Astrocyte of the cerebellum (primary cell): ENCODE measurements around the gene PTGS2.
"Not testable (repeated sequence)": the region's sequence is repeated elsewhere in the genome, so short reads cannot be mapped to it uniquely, and the experiment has no call there.

Source experiments
- DNase-seq: peaks from one replicate; pipeline ENCODE4 v3.0.0-alpha.2; 2011; ENCODE audit warnings: low read depth
- H3K4me3 ChIP-seq: 2 replicates; pipeline ENCODE4 v1.5.1; 2011; ENCODE audit warnings: mild to moderate bottlenecking, low read depth, low read length, moderate library complexity
- CTCF ChIP-seq: IDR thresholded peaks from 2 replicates; pipeline ENCODE4 v1.5.1; 2012; ENCODE audit warnings: low read length, low read depth, moderate library complexity, mild to moderate bottlenecking; ENCODE audit errors: missing control alignments
- in situ Hi-C: cut with HindIII; loops from 2 replicates; pipeline ENCODE4 v1.10.0; 2017; ENCODE audit warnings: low sequenced_read_pairs

Gene PTGS2

GRCh38 chr1:186671136-186671825 lies 8.9 kb downstream of the PTGS2 start:
- no peak for DNase-seq
- TF ChIP-seq CTCF = no peak
- H3K4me3 ChIP-seq = no peak overlapping the region
- in situ Hi-C loops = no loop called here

GRCh38 chr1:186670297-186671135 lies 9.7 kb downstream of the PTGS2 start:
- in situ Hi-C loops = no loop called here
- TF ChIP-seq CTCF = no peak
- H3K4me3 ChIP-seq = no peak overlapping the region
- DNase-seq = no peak

GRCh38 chr1:186669784-186670183 lies 10.4 kb downstream of the PTGS2 start:
- in situ Hi-C loops, DNase-seq: not testable (repeated sequence)

GRCh38 chr1:186664217-186664616 lies 16.0 kb downstream of the PTGS2 start:
- in situ Hi-C loops, H3K4me3 ChIP-seq, DNase-seq: not testable (repeated sequence)

More at GRCh38 chr1:186669784-186670183, 10.4 kb downstream of the PTGS2 start:
- H3K4me3 ChIP-seq = not testable (repeated sequence)

GRCh38 chr1:186662752-186663151 lies 17.5 kb downstream of the PTGS2 start:
- TF ChIP-seq CTCF = no peak
- in situ Hi-C loops = no loop called here
- no peak for DNase-seq
- H3K4me3 ChIP-seq = no peak overlapping the region

- in situ Hi-C loops = no loop called here
- no peak for DNase-seq
Measured at GRCh38 chr1:186659890-186660341, 20.3 kb downstream of the PTGS2 start.

GRCh38 chr1:186658999-186659398 lies 21.2 kb downstream of the PTGS2 start:
- DNase-seq = no peak
- H3K4me3 ChIP-seq = no peak overlapping the region
- TF ChIP-seq CTCF = no peak
- in situ Hi-C loops = no loop called here

More at GRCh38 chr1:186659890-186660341, 20.3 kb downstream of the PTGS2 start:
- H3K4me3 ChIP-seq = no peak overlapping the region
- TF ChIP-seq CTCF = no peak
